NCI-H2227 (cell line): ENCODE results near the gene PML.
A peak's percentile ranks its signal among the peaks of the same experiment; 100 is the strongest.

ENCODE experiments used
- DNase-seq: peaks from one replicate; lab custom pipeline; 2025; ENCODE audit not compliant: unreplicated experiment; lab: John Stamatoyannopoulos, UW

PML gene

DNA sequence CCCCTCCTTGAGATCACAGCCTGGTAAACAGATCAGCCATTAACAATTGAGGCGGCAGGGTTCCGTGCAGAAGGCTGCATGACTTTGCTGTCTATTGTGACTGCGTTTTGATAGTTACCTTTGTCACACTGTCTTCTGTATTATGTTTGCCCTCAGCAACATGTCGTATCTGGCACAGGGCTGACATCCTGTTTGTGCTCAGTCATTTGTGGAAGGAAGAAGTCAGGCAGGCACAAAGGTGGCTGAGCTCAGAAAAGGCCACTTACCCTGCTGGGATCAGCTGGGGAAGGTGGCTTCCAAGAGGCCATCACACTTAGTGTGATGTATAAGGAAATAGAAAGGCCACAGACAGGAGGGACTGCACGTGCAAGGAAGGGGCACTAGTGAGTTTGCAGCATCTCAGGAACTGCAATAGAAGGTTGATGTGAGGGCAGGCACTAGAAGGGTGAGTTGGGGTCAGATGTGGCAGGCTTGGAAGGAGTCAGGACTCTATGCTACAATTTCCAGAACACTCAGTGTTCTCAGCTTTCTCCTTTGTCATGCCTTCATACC is 13.4 kb downstream of the PML start:
- no peak for DNase-seq

DNA sequence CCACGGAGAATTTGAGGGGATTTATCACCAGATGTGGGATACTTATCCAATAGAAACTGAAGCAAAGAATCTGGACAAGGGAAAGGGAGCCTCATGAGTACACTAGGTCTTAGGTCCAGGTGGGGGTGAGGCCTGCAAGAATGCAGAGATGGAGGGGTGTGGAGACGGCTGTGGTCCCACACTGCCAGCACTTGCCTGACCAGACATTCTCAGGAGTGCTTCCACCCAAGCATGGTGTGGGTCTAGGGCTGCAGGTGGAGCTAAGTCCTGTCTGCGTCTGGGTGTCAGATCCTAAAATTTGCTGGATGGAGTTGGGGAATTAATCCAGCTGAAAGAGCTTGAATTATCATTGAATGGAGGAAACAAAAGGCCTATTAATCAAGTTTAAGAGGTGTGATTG is 14.4 kb downstream of the PML start:
- DNase-seq, result no peak

DNA sequence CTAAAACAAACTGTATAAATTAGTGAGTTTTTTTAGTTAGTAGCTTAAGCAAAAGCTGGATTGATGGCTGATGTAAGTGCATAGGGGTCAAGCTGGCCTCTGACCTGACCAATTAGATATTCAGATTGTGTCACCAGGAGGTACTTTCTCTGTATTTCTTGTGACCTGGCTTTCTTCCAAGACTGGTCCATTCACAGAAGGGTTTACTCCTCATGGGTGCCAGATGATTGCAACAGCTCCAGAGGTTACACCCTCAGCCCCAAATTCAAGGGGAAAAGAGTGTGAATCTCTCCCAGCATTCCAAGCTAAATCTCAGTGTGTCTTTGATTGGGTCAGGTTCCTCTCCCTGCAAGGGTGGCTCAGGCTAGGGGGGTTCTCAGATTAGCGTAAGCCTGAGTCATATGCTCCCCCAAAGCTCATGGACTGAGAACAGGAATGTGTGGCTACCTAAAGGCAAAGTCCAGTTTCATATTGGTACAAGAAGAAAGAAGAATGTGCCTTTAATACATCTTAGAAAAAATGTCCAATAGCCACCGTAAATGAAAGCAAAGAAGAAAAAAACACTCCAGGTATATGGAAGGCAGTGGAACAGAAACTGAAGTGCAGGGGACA is 16.5 kb downstream of the PML start:
- no peak for DNase-seq

DNA sequence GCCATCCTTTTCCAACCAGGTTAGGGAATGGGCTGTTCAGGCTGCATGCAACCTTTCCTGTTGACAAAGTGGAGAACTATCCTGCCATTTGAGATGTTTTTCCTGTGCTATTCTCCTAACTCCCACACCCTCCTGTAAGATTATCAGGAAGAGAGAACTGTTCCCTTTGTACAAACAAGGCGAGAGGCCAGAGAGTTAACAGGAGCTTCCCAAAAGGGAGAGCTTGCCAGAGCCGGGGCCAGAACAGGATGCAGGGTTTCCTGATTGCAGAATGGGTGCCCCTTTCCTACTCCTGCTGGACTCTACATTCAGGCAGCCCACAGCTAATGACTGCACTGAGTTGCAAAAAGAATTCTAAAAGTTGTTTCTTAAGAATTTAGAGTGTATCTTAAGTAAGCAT is 17.1 kb downstream of the PML start:
- DNase-seq, result no peak

DNA sequence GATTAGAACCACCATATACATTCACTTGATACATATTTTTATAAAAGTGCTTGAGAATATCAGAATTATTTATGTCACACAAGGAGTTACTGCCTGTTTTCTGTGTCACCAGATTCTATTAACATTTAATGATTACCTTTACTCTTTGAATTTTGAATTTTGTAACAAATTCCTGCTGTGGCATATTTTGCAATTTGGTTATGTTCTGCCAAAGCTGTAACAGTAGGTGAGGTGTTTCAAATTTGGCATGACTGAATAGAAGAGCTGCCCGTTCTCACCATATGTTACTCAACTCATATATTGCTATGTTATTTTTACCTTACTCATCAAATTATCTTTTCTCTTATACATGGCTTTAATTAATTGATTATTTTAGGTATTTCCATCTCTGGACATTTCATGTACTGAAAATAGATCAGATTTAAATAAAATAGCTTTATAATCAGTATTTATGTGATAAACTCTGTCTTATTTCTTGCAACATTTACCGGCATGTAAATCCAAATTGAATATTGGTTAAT is 18.9 kb downstream of the PML start:
- DNase-seq, result no peak

DNA sequence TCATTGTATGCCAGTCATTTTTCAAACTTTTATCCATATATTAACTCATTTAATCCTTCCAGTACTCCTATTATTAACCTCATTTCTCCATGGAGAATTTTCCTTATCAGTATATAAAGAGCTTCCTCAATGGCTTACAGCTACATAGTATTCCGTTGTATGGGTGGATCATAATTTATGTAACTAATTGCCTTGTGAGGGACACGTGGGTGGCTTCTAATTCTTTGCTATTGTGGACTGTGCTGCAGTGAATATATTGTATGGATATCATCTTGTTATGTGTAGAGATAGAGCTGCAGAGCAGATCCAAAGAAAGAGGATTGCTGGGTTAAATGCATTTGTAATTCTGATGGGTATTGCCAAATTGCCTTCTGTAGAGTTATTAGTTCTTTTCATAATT is 25.2 kb downstream of the PML start:
- no peak for DNase-seq

DNA sequence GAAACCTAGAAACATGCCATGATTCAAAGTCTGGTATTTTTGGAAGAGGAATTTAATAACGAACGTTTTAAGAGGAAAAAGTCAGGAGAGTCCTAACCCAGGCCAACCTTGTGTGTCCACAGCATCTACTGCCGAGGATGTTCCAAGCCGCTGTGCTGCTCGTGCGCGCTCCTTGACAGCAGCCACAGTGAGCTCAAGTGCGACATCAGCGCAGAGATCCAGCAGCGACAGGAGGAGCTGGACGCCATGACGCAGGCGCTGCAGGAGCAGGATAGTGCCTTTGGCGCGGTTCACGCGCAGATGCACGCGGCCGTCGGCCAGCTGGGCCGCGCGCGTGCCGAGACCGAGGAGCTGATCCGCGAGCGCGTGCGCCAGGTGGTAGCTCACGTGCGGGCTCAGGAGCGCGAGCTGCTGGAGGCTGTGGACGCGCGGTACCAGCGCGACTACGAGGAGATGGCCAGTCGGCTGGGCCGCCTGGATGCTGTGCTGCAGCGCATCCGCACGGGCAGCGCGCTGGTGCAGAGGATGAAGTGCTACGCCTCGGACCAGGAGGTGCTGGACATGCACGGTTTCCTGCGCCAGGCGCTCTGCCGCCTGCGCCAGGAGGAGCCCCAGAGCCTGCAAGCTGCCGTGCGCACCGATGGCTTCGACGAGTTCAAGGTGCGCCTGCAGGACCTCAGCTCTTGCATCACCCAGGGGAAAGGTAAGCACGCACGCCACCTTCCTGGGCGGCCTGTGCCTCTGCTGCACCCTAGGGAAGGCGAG is 28.4 kb downstream of the PML start:
- no peak for DNase-seq

DNA sequence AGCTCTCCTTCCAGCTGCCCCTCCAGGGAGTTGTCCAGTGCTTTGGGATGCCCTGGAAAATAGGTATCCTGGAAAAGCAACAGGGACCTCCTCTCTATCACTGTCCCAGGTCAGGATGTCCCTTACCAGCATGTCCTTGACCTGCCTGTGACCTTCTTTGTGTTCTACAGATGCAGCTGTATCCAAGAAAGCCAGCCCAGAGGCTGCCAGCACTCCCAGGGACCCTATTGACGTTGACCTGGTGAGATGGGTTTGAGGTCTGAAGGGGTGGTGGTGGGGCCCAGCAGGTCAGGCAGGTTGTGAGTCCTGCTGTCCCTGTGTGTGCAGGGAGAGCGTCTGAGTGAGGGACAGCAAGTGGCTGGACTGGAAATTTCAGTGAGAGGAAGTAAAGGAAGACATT is 30.2 kb downstream of the PML start:
- no peak for DNase-seq

DNA sequence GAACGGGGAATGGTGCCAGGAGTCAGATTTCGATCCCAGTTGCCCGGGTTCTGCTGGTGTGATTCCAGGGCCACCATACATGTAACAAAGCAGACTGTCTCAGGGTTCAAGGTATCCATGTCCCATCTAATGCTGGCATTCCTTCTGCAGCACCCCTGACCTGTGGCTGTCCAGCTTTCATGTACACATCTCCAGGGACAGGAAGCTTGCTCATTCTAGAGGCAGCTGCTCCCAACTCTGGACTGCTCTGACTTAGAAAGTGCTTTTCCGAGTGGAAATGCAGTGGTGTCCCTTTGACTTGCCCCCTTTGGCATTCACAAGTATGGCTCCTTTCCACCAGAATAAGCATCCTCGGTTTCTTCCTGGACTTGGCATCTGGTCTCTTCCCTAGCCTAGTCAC is 30.9 kb downstream of the PML start:
- no peak for DNase-seq

DNA sequence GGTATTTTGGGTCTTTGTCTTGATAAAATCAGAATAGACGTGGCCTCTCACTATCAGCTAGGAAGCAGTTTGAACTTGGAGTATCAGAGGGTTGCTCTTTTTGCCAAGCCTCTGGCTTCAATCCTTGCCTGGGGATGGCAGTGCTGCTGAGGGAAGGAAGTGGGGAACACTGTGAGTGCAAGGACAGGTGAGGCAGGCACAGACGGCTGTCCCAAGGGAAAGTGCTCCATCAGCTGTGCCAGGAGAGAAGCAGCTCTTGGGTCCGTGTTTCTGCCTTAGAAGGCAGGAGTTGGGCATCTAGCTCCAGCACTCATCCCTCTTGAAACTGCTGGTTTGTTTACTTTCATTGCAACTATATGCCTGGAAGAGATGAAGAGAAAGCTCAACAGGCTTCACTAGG is 33.2 kb downstream of the PML start:
- no peak for DNase-seq

DNA sequence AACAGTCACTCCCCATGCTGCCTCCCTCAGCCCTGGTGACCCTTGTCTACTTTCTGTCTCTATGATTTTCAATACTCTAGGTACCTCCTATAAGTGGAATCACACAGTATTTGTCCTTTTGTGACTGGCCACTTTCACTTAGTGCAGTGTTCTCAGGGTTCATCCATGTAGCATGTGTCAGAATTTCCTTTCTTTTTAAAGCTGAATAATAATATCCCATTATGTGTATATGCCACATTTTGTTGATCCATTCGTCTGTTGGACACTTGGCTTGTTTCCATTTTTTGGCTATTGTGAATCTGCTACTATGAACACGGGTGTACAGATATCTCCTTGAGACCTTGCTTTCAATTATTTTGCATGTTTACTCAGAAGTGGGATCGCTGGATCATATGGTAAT is 34.1 kb downstream of the PML start:
- no peak for DNase-seq

DNA sequence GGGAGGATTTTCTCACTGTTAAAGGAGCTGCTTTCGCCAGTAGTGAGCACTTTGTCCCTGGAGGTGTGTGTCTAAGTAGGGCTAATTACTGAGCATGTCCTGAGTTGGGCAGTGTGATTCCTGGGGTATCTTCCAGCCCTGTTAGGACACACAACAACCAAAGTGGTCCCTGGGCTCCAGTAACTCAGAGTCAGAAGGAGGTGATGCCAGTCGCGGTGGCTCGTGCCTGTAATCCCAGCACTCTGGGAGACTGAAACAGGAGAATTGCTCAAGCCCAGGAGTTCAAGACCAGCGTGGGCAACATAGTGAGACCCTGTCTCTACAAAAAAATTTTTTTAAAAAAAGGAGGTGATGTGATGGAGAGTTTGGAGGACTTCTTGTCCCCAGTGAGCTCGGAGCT is 37.5 kb downstream of the PML start:
- no peak for DNase-seq

DNA sequence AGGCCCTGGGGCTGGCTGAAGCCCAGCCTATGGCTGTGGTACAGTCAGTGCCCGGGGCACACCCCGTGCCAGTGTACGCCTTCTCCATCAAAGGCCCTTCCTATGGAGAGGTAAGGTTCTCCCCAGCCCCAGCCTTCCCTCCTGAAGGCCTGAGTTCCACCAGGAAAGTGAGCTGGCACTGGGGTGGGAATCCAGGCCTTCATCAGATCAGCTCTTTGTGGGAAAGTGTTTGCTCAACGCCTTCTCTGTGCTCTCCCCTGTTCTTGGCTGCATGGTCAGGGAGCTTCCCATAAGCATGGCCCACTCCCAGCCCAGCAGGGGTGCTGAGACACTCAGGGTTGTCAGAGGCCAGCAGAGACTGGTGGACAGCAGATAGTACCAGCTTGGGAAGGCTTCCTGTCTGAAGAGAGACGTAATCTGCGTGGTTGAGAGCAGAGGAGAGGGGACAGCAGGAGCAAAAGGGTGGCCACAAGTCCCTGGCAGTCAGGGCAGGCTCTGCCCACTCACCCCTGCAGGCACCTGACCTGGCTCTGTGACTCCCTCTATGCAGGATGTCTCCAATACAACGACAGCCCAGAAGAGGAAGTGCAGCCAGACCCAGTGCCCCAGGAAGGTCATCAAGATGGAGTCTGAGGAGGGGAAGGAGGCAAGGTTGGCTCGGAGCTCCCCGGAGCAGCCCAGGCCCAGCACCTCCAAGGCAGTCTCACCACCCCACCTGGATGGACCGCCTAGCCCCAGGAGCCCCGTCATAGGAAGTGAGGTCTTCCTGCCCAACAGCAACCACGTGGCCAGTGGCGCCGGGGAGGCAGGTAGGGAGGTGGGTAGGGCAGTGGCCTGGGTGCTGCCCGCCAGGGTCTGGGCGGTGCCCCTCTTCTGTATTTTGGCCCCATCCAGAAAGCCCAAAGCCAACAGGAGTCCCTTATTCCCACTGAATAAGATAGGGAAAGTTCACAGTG is 38.4 kb downstream of the PML start:
- no peak for DNase-seq

DNA sequence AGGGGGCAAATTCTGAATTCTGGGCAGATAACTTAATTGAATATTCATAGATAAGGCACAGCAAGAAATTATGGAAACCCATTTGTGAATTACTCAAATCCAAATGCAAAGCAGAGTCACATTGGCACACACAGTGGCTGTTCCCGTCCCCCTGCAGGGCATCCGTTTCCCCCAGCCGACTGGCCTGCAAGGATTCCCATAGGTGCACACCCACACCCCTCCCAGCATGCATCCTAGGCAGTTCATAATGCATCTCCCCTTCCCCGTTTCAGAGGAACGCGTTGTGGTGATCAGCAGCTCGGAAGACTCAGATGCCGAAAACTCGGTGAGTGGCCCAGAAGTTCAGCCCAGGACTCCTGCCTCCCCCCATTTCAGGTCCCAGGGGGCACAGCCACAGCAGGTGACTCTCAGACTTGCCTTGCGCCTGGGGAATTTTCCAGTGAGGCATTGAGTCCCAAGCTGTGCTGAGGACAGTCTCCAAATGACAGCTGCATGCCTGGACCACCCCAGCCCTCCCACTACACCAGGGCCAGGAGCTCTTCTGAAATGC is 39.8 kb downstream of the PML start:
- no peak for DNase-seq

DNA sequence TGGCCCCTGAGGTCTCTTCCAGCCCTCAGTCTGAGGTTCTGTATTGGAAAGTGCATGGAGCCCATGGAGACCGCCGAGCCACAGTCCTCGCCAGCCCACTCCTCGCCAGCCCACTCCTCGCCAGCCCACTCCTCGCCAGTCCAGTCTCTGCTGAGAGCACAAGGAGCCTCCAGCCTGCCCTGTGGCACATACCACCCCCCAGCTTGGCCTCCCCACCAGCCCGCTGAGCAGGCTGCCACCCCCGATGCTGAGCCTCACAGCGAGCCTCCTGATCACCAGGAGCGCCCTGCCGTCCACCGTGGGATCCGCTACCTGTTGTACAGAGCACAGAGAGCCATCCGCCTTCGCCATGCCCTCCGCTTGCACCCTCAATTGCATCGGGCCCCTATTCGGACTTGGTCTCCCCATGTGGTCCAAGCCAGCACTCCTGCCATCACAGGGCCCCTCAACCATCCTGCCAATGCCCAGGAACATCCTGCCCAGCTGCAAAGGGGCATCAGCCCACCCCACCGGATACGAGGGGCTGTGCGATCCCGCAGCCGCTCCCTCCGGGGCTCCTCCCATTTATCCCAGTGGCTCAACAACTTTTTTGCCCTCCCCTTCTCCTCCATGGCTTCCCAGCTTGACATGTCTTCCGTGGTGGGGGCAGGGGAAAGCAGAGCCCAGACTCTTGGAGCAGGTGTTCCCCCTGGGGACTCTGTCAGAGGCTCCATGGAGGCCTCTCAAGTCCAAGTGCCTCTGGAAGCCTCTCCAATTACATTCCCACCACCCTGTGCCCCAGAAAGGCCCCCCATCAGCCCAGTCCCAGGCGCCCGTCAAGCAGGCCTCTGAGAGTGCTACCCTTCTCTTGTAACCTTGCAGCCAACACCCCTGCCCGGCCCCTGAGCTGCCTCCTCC is 40.9 kb downstream of the PML start:
- DNase-seq, result no peak

DNA sequence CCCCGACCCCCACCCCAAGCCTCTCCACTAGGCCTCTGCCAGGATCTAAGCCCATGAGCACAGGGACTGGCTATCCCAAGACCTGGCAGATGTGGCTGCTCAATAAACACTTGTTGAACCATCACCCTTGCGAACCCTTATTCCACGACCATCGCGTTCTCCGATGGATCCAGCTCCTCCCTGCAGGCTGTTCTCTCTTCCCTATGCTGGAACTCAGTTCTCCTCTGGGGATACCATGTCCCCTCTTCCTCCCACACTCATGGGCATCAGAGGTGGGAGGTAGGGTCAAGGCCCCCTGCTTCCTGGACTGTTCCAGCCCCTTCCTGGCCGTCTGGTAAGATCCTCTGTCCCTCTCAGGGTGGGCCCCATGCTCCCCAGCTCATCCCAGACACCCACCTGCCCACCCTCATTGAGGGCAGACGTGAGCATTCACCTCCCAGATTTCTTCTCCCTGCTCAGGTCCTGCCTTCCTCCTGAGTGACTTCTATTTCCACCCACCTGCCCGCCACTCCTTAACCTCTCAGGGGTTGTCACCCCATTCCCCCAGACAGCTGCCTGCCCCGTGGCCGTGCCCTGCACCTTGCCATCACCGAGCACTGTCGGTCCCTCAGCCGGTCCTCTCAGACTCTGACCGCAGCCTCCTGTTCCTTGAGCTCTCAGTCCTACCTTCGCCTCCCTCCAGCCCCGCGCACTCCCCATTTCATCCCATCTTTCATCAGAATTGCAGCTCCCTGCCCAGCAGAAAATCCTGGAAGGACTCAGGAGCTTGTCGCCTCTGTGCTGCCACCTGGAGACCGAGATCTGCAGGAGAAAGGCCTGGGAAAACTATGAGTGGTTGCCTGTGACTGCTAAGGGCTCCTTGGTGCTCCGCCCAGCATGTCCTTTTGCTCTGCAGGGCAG is 42.0 kb downstream of the PML start:
- DNase-seq, result peak; percentile 81

DNA sequence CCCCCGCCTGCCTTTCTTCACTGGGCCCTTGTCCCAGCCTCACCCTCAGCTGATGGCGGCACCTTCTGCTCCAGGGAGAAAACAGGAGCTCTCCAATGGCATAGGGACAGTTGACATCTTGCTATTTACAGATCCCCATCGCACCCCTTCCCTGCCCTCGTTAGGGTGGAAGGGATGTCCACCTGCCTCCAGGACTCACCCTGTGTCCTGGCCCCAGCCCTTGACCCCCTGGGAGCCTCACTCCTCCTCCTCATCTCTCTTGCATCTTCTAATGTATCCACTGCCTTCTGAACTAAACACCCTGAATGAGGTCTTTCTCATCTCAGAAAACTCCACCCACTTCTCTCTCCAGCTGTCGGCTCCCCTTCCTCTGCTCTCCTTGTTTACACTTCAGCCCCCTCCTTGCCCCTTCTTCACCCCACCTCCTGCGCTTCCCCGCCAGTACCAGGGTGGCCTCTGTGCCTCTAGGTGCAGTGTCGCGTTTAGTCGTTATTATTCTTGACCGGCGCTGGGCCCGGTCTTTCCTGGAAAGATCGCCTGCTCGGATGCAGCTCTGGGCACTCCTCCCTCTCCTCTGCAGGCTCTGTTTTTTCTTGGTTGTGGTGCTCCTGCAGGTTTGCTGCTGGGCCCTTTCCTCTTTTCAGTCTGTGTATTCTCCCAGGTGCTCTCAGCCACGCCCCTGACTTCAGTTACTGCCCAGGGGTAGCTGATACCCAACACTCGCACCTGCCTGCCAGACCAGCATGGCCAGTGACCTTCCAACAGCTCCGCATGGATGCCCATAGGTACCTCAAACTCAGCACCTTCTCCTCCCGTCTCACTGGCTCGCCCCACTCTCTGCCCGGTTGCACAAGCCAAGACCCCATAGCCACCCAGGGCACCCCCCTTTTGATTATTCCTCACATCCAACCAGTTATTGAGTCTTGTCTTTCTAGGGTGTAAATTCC is 42.9 kb downstream of the PML start:
- no peak for DNase-seq
